Osteoblast (primary cell): ENCODE measurements around the gene FUCA2. TPM values are rescaled to one million over a fixed set of nuclear protein-coding genes. Genes with fewer than 3 reads are reported as not detected.

Experiments
- DNase-seq: peaks from one replicate; pipeline ENCODE4 v3.0.0; 2011; ENCODE audit warnings: low spot score, mixed read lengths; ENCODE audit not compliant: insufficient read length; ENCODE audit errors: missing footprints
- H2AFZ ChIP-seq: 2 replicates; pipeline ENCODE4 v1.6.0; 2011; ENCODE audit warnings: mild to moderate bottlenecking, low read length
- H3K27ac ChIP-seq: 2 replicates; pipeline ENCODE4 v1.5.1; 2011; ENCODE audit warnings: mild to moderate bottlenecking, low read depth, low read length, moderate library complexity
- H3K27me3 ChIP-seq: 2 replicates; pipeline ENCODE4 v1.6.0; 2012; ENCODE audit warnings: mild to moderate bottlenecking, control low read depth, inconsistent platforms, low read length, moderate library complexity; ENCODE audit not compliant: insufficient read depth
- H3K36me3 ChIP-seq: 2 replicates; pipeline ENCODE4 v1.5.1; 2011; ENCODE audit warnings: mild to moderate bottlenecking, low read length, control low read depth, moderate library complexity; ENCODE audit not compliant: insufficient read depth
- H3K4me1 ChIP-seq: 2 replicates; pipeline ENCODE4 v1.5.1; 2011; ENCODE audit warnings: mild to moderate bottlenecking, low read length, control low read depth, moderate library complexity; ENCODE audit not compliant: insufficient read depth
- H3K4me2 ChIP-seq: 2 replicates; pipeline ENCODE4 v1.6.0; 2011; ENCODE audit warnings: mild to moderate bottlenecking, low read length; ENCODE audit not compliant: insufficient read depth
- H3K4me3 ChIP-seq: fragments of 200-600 bp; sonication (generic); 3 replicates; pipeline ENCODE4 v1.5.1; 2012; ENCODE audit warnings: mild to moderate bottlenecking, low read length, inconsistent platforms; ENCODE audit not compliant: insufficient read depth
- H3K79me2 ChIP-seq: 2 replicates; pipeline ENCODE4 v1.6.0; 2012; ENCODE audit warnings: mild to moderate bottlenecking, low read length, control low read depth, inconsistent platforms; ENCODE audit not compliant: insufficient read depth
- H3K9me3 ChIP-seq: 2 replicates; pipeline ENCODE4 v1.5.1; 2011; ENCODE audit warnings: low read depth, low read length, control low read depth
- H4K20me1 ChIP-seq: 2 replicates; pipeline ENCODE4 v1.6.0; 2012; ENCODE audit warnings: mild to moderate bottlenecking, low read length, control low read depth; ENCODE audit not compliant: insufficient read depth
- total RNA-seq: library from RNA; depleted of rRNA; stranded (reverse); fragments of >200 nt; gene quantifications from 2 replicates; pipeline ENCODE4 v1.2.3, GENCODE V29; 2012
- TF ChIP-seq, protein P1 (sequence below): IDR thresholded peaks from 2 replicates; pipeline ENCODE4 v1.5.1; 2011; ENCODE audit warnings: mild to moderate bottlenecking, low read depth, low read length, moderate library complexity; ENCODE audit errors: extremely low read depth

The FUCA2 gene
- total RNA-seq, 1 donor, result 64.8 TPM

DNA sequence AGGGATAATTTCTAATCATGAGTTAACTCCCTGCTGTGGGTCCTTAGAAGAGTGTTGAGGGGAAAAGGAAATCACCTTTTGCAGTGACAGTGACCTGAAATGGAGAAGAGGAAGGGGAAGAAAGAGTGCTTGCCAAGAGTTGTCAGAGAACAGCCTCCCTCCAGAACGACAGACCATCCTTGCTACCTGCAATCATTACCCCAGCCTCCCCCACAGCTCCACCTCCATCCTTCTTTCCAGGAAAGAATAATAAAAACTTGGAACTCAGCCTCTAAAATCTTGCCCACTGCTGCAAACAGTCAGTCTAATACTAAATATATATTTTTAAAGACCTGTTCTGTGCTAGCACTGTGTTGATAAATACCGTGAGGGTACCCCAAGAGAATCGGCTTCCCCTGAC, 28.7 kb upstream of the FUCA2 start:
- no peaks in the 10 kb centered on the region for H3K27me3 ChIP-seq
- no peak overlapping the region for H2AFZ ChIP-seq
- no peaks in the 10 kb centered on the region for H3K9me3 ChIP-seq
- peaks cover 5% of the 10 kb centered on the region for H3K4me1 ChIP-seq
- no peak overlapping the region for H3K4me3 ChIP-seq
- peaks cover 21% of the 10 kb centered on the region for H3K79me2 ChIP-seq
- H4K20me1 ChIP-seq, result no peaks in the 10 kb centered on the region
- no peak overlapping the region for H3K27ac ChIP-seq
- no peaks in the 10 kb centered on the region for H3K36me3 ChIP-seq
- TF ChIP-seq, protein P1, sequence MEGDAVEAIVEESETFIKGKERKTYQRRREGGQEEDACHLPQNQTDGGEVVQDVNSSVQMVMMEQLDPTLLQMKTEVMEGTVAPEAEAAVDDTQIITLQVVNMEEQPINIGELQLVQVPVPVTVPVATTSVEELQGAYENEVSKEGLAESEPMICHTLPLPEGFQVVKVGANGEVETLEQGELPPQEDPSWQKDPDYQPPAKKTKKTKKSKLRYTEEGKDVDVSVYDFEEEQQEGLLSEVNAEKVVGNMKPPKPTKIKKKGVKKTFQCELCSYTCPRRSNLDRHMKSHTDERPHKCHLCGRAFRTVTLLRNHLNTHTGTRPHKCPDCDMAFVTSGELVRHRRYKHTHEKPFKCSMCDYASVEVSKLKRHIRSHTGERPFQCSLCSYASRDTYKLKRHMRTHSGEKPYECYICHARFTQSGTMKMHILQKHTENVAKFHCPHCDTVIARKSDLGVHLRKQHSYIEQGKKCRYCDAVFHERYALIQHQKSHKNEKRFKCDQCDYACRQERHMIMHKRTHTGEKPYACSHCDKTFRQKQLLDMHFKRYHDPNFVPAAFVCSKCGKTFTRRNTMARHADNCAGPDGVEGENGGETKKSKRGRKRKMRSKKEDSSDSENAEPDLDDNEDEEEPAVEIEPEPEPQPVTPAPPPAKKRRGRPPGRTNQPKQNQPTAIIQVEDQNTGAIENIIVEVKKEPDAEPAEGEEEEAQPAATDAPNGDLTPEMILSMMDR, result no peak
- no peak for DNase-seq
- no peak overlapping the region for H3K4me2 ChIP-seq

DNA sequence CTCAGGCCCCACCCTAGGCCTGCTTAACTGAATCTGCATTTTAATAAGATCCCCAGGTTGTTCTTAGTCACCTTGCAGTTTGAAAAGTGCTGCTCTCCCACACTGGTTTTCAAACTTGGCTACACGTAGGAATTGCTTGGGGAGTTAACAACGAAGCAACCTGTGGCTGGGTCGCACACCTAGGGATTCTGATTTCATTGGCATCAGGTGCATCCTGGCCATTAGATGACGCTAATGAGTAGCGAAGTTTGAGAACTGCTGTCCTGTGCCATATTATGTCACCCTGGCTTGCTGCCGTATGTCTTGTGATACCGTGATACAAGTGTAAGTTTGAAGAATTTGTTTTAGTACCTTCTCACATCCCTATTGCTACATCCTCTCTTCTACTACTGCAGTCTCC, 28.2 kb upstream of the FUCA2 start:
- Histone ChIP-seq H3K79me2 (peaks cover 21% of the 10 kb centered on the region), H3K27ac (no peak overlapping the region), H3K27me3 (no peaks in the 10 kb centered on the region), H2AFZ (no peak overlapping the region), H3K4me3 (no peak overlapping the region), H3K4me2 (no peak overlapping the region), H4K20me1 (no peaks in the 10 kb centered on the region), H3K4me1 (peaks cover 5% of the 10 kb centered on the region), H3K36me3 (no peaks in the 10 kb centered on the region), H3K9me3 (no peaks in the 10 kb centered on the region)
- TF ChIP-seq, protein P1, result no peak
- DNase-seq, result no peak

DNA sequence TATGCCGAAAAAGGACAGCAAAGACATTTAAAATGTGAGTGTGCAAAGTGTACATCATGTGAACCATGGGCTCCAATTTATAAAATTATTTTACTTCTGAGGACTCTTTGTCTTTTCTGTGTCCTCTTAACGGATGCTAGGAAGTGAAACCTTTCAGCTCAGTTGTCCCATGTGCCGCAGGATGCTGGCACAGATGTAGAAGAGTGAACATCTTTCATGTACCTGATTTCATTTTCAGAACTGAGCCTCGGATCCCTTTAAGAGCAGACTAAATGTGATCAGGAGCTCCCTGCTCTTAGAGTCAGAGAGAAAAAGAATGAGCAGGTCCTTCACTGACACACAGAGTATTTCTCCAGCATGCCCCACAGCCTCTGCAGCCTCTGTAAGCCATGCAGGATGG, 27.6 kb upstream of the FUCA2 start:
- TF ChIP-seq, protein P1, result no peak
- no peak overlapping the region for H2AFZ ChIP-seq
- H3K27me3 ChIP-seq, result no peaks in the 10 kb centered on the region
- no peak overlapping the region for H3K4me3 ChIP-seq
- H3K27ac ChIP-seq, result no peak overlapping the region
- no peak for DNase-seq
- H3K79me2 ChIP-seq, result peaks cover 21% of the 10 kb centered on the region
- H3K9me3 ChIP-seq, result no peaks in the 10 kb centered on the region
- H3K36me3 ChIP-seq, result no peaks in the 10 kb centered on the region
- H3K4me2 ChIP-seq, result no peak overlapping the region
- H3K4me1 ChIP-seq, result peaks cover 5% of the 10 kb centered on the region
- no peaks in the 10 kb centered on the region for H4K20me1 ChIP-seq

DNA sequence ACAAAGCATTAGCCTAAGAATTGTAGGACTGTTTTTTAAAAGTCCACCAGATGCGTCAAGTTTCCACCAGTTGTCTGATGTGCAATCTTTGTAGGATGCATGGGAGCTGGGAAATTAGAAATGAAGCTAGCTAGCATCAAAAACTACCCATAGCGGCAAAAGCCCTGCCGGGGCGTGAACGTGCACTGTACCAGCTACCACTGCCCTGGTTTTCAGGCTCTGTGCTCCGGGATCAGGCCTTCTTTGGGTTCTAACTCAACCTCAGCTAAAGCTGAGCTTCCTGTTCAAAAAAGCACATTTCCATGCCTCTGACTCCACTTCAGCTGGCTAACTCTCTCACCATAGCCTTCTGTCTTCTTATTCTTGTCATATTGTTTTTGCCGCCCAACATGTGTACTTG, 26.9 kb upstream of the FUCA2 start:
- TF ChIP-seq, protein P1, result no peak
- H3K4me2 ChIP-seq, result peak overlapping the region; percentile 91

More for the DNA sequence above, 26.9 kb upstream of the FUCA2 start:
- H3K27ac ChIP-seq, result no peak overlapping the region
- peaks cover 5% of the 10 kb centered on the region for H3K4me1 ChIP-seq
- no peaks in the 10 kb centered on the region for H4K20me1 ChIP-seq
- H2AFZ ChIP-seq, result no peak overlapping the region
- no peak for DNase-seq
- H3K79me2 ChIP-seq, result peaks cover 21% of the 10 kb centered on the region
- H3K4me3 ChIP-seq, result no peak overlapping the region
- no peaks in the 10 kb centered on the region for H3K9me3 ChIP-seq
- H3K27me3 ChIP-seq, result no peaks in the 10 kb centered on the region
- no peaks in the 10 kb centered on the region for H3K36me3 ChIP-seq
